Kidney (tissue), 14 donors: ENCODE results near the gene HFM1. TPM values are rescaled to one million over a fixed set of nuclear protein-coding genes. Genes with fewer than 3 reads are reported as not detected.
"Not testable (repeated sequence)": the region's sequence is repeated elsewhere in the genome, so short reads cannot be mapped to it uniquely, and the experiment has no call there.

Experiments
- DNase-seq, 5 donors: peaks; one replicate each; pipeline ENCODE4 v3.0.0-alpha.2; 2013 to 2020
- FAIRE-seq: peaks from 2 replicates; lab custom pipeline; 2012; peaks lifted over from hg19 to GRCh38; lab: Jason Lieb, UNC
- H3K27ac ChIP-seq, 2 donors: one replicate each; pipeline ENCODE4 v1.7.0; 2013; ENCODE audit warnings: low read depth in 2 of 2, low read length in 2 of 2, inconsistent platforms in 1 of 2
- H3K27me3 ChIP-seq: one replicate; pipeline ENCODE4 v1.7.1; 2013; ENCODE audit warnings: low read length, inconsistent platforms; ENCODE audit not compliant: control insufficient read depth, insufficient read depth
- H3K36me3 ChIP-seq, 3 donors: one replicate each; pipeline versions ENCODE4 v1.7.0 to v1.7.1; 2013; ENCODE audit warnings: low read length in 3 of 3, control low read depth in 1 of 3, inconsistent platforms in 1 of 3; ENCODE audit not compliant: insufficient read depth in 3 of 3, control insufficient read depth in 2 of 3
- H3K4me1 ChIP-seq, 3 donors: one replicate each; pipeline versions ENCODE4 v1.7.0 to v1.7.1; 2013; ENCODE audit warnings: low read length in 3 of 3, inconsistent platforms in 1 of 3, low read depth in 1 of 3; ENCODE audit not compliant: control insufficient read depth in 2 of 3, insufficient read depth in 2 of 3
- H3K4me3 ChIP-seq, 3 donors: one replicate each; pipeline versions ENCODE4 v1.7.0 to v1.8.1; 2013; ENCODE audit warnings: low read length in 3 of 3, control low read depth in 1 of 3, inconsistent platforms in 1 of 3
- H3K9ac ChIP-seq, 3 donors: one replicate each; pipeline versions ENCODE4 v1.7.0 to v1.7.1; 2013; ENCODE audit warnings: low read length in 3 of 3, control low read depth in 1 of 3, inconsistent platforms in 1 of 3
- H3K9me3 ChIP-seq, 3 donors: one replicate each; pipeline versions ENCODE4 v1.7.0 to v1.7.1; 2013; ENCODE audit warnings: low read length in 3 of 3, control low read depth in 1 of 3, inconsistent platforms in 1 of 3; ENCODE audit not compliant: control insufficient read depth in 2 of 3, insufficient read depth in 1 of 3
- CTCF ChIP-seq: IDR thresholded peaks from 3 replicates; pipeline ENCODE4 v1.5.1; 2012; ENCODE audit warnings: mild to moderate bottlenecking, moderate library complexity, borderline replicate concordance; ENCODE audit not compliant: insufficient read depth; ENCODE audit errors: extremely low read depth
- intact Hi-C: fragments of 100-400 bp; cut with DNase I; formaldehyde crosslinking; loops from one replicate; pipeline ENCODE4 v1.11.1; 2022
- polyA plus RNA-seq: library from polyadenylated mRNA; stranded (reverse); fragments of 350-450 nt; fragmentation: Illumina TruSeq; extraction: RNeasy Lipid Tissue Mini Kit (QIAGEN cat#74804); gene quantifications from one replicate; pipeline ENCODE4 v1.2.3, GENCODE V29; 2014; ENCODE audit warnings: low read depth, low replicate concordance; ENCODE audit not compliant: insufficient read depth
- total RNA-seq: library from RNA; stranded (reverse); fragmentation: NEBNext Ultra II Directional; extraction: Animal tissue kit (Norgen Biotek cat#: 25700); gene quantifications from one replicate; pipeline ENCODE4 v1.2.1, GENCODE V29; 2021
- donor health status: control.
- donor health status: control.
- donor health status: control.
- donor health status: control.
- donor health status: control.
- donor health status: DM: yes; HTN: yes; CAD: no.
- donor health status: Normal renal cell carcinoma (clear cell type).

The HFM1 gene
- total and polyA plus RNA-seq, 2 donors from 2014 or later: 1.2 TPM

GRCh38 chr1:91440847-91441246 lies 36.2 kb upstream of the HFM1 start:
- TF ChIP-seq CTCF: no peak
- Histone ChIP-seq H3K27ac (no peak overlapping the region), H3K9ac (no peak overlapping the region), H3K4me1 (no peaks in the 10 kb centered on the region), H3K4me3 (no peak overlapping the region), H3K9me3 (peaks cover 0 to 4% (median 0%) of the 10 kb centered on the region in 3 donors), H3K36me3 (no peaks in the 10 kb centered on the region), H3K27me3 (no peaks in the 10 kb centered on the region)
- intact Hi-C loops: no loop called here
- FAIRE-seq: no peak
- DNase-seq: peak in 1 of 5 donors; percentile 25

GRCh38 chr1:91439016-91439415 lies 34.4 kb upstream of the HFM1 start:
- no peak overlapping the region for H3K27ac ChIP-seq
- no peaks in the 10 kb centered on the region for H3K36me3 ChIP-seq
- H3K9me3 ChIP-seq: peaks cover 0 to 4% (median 0%) of the 10 kb centered on the region in 3 donors
- no peak overlapping the region for H3K4me3 ChIP-seq
- no peak for DNase-seq
- H3K4me1 ChIP-seq: no peaks in the 10 kb centered on the region
- TF ChIP-seq CTCF: no peak
- no peaks in the 10 kb centered on the region for H3K27me3 ChIP-seq
- no peak overlapping the region for H3K9ac ChIP-seq
- FAIRE-seq: no peak
- intact Hi-C loops: no loop called here

- no peak for TF ChIP-seq CTCF
- DNase-seq (peak in 2 of 5 donors; percentile 28 to 66), FAIRE-seq (no peak)
These were observed 23.7 kb upstream of the HFM1 start for GRCh38 chr1:91428182-91428798.

GRCh38 chr1:91427741-91428140 lies 23.1 kb upstream of the HFM1 start:
- Histone ChIP-seq H3K27ac (no peak overlapping the region), H3K9ac (no peak overlapping the region), H3K27me3 (no peaks in the 10 kb centered on the region), H3K4me1 (no peaks in the 10 kb centered on the region), H3K9me3 (no peaks in the 10 kb centered on the region), H3K36me3 (no peaks in the 10 kb centered on the region), H3K4me3 (no peak overlapping the region)
- TF ChIP-seq CTCF: no peak
- no peak for DNase-seq
- no peak for FAIRE-seq
- intact Hi-C loops: no loop called here

More at GRCh38 chr1:91428182-91428798, 23.7 kb upstream of the HFM1 start:
- no peak overlapping the region for H3K9ac ChIP-seq
- no peaks in the 10 kb centered on the region for H3K27me3 ChIP-seq
- H3K27ac ChIP-seq: no peak overlapping the region
- no peak overlapping the region for H3K4me3 ChIP-seq
- no peaks in the 10 kb centered on the region for H3K9me3 ChIP-seq
- no peaks in the 10 kb centered on the region for H3K36me3 ChIP-seq
- H3K4me1 ChIP-seq: no peaks in the 10 kb centered on the region
- intact Hi-C loops: no loop called here

DNA sequence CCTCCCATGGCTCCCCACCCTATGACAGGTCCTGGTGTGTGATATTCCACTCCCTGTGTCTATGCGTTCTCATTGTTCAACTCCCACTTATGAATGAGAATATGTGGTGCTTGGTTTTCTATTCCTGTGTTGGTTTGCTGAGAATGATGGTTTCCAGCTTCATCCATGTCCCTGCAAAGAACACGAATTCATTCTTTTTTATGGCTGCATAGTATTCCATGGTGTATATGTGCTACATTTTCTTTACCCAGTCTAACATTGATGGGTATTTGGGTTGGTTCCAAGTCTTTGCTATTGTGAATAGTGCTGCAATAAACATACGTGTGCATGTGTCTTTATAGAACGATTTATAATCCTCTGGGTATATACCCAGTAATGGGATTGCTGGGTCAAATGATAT lies 17.9 kb upstream of the HFM1 start:
- FAIRE-seq, DNase-seq, H3K27ac ChIP-seq, H3K9ac ChIP-seq, intact Hi-C loops, H3K36me3 ChIP-seq, H3K4me3 ChIP-seq, H3K4me1 ChIP-seq, H3K9me3 ChIP-seq, H3K27me3 ChIP-seq: not testable (repeated sequence)
